GM21360 (cell line): Measurements from ENCODE around the gene SNRNP48.
A peak's percentile ranks its signal among the peaks of the same experiment; 100 is the strongest.

Experiments
- ATAC-seq: cut with Tn5 transposase; IDR thresholded peaks from one replicate; pipeline ENCODE4 v1.9.1; 2021; ENCODE audit warnings: mild to moderate bottlenecking, moderate library complexity; ENCODE audit not compliant: unreplicated experiment

Gene SNRNP48

GRCh38 chr6:7640016-7640415, 50.0 kb downstream of the SNRNP48 start:
- ATAC-seq, result no peak

- no peak for ATAC-seq
Measured at GRCh38 chr6:7640607-7641577, 50.9 kb downstream of the SNRNP48 start.

GRCh38 chr6:7642791-7643190, 52.8 kb downstream of the SNRNP48 start:
- ATAC-seq, result no peak

- no peak for ATAC-seq
Measured at GRCh38 chr6:7644417-7644816, 54.4 kb downstream of the SNRNP48 start.

GRCh38 chr6:7646394-7646793, 56.4 kb downstream of the SNRNP48 start:
- no peak for ATAC-seq

GRCh38 chr6:7647504-7647903, 57.5 kb downstream of the SNRNP48 start:
- ATAC-seq, result peak; percentile 80

DNA sequence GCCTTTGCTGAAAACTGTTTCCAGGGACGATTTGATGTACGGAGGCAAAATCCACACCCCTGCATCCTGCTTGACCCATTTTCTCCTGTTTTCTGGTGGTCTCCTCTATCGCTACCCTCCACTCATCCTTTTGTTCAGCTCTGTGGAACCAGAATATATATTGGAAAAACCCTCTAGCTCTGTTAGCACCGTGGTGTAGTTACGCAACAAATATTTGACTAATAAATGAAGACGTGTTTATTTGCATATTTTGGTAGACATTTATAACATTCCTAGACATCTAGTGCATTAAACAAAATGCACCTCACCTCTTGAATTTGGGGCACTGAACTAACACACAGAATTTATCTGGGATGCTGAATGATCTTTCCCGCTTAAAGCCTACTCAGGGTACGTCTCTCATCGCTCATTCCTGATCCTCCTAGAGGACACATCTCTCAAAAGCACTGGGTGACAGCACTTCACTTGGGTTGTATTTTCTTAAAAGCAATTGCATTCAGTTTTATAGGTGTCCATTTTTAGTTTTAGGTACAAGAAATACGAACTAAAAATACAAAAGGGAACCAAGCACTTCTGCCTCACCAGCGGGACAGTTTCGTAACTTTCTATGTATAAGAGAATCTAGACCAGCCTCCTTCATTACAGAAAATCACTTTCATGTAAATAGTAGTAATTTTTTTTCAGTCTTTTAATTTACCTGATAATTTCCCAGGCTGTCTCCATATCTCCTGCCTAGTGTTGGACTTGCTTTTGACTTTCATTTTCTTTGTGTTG, 59.2 kb downstream of the SNRNP48 start:
- ATAC-seq, result no peak

- ATAC-seq, result no peak
Measured at GRCh38 chr6:7650878-7651277, 60.9 kb downstream of the SNRNP48 start.

DNA sequence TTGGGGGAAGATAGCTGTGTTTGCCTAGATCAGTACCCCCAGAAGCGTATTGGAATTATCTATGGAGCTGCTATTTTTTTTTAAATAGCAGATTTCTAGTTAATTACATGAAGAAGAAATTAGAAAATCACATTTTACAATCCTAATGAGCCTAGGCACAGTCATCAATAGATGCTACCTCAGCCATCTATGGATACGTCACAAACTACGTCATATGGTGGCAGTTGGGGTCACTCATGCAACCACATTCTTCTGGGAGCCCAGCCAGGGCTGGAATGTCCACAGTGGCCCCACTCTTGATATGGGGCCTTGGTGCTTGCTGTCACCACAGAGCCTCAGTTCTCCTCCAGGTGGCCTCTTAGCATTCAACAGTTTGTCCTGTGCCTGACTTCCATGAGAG, 63.0 kb downstream of the SNRNP48 start:
- no peak for ATAC-seq

DNA sequence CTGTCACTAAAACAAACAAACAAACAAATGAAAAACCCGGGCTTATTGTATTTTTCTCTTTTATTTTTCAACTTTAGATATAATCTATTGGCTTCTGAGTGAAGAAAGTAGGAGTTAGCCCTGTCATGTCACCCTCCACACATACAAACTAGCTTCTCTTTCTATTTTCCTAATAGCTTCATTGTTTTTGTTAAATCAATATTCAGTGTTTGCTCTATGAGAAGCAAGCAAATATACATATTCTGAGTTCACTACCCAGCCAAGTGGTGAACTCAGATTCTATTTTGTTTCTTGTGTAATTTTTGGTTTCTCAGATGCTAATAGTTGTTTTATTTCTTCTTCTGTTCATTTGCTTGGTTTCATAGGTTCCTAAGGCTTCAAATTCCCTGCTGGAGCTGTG, 66.4 kb downstream of the SNRNP48 start:
- ATAC-seq, result no peak

DNA sequence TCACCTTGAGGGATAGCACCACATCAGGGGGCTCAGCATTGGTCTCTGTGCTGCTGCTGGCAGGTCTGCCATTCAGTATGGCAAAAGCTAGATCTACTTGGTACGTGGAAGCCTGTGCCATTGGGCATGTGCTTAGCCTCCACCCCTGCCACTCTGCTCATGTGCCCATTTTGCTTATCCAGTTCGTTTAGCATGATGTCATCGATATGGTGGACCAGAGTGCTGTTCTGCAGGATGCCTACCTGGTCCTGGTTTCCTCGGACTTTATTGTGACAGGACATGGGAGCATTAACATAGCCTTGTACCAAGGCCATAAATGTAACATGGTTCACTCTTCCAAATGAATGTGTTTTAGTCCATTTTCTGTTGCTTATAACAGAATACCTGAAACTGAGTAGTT, 68.5 kb downstream of the SNRNP48 start:
- ATAC-seq, result no peak

GRCh38 chr6:7661364-7661763, 71.4 kb downstream of the SNRNP48 start:
- ATAC-seq, result no peak
